HEK293 (cell line): ENCODE data around the gene ADPGK.
"Not testable (repeated sequence)": the region's sequence is repeated elsewhere in the genome, so short reads cannot be mapped to it uniquely, and the experiment has no call there.

Experiments
- CTCF ChIA-PET: fragments of 350-600 bp; formaldehyde crosslinking; extraction: SDS; loops from one replicate; lab custom pipeline; 2021; ENCODE audit warnings: antibody characterized with exemption; lab: Yijun Ruan, JAX
- POLR2A ChIA-PET: fragments of 300-600 bp; formaldehyde crosslinking; extraction: SDS; loops from one replicate; lab custom pipeline; 2020; ENCODE audit warnings: antibody characterized with exemption, inconsistent platforms; lab: Yijun Ruan, JAX
- H3K27ac ChIP-seq: fragments of 200-500 bp; sonication (Bioruptor generic); 2 replicates; pipeline ENCODE4 v1.5.1; 2014; ENCODE audit warnings: low read depth, low read length, control low read depth, inconsistent platforms; ENCODE audit errors: extremely low read depth
- H3K36me3 ChIP-seq, 2 experiments: fragments of 200-500 bp in 1 of 2; sonication (Bioruptor generic) in 1 of 2; 1 replicate in 1 of 2; 2 replicates in 1 of 2; pipeline ENCODE4 v1.5.1; 2014 to 2017; ENCODE audit warnings: inconsistent platforms in 2 of 2, low read length in 2 of 2; ENCODE audit not compliant: control insufficient read depth in 2 of 2, insufficient read depth in 1 of 2
- H3K4me1 ChIP-seq: fragments of 200-500 bp; sonication (Bioruptor generic); 2 replicates; pipeline ENCODE4 v1.5.1; 2014; ENCODE audit warnings: mild to moderate bottlenecking, low read length, inconsistent platforms; ENCODE audit not compliant: control insufficient read depth, insufficient read depth
- H3K4me3 ChIP-seq: 2 replicates; pipeline ENCODE4 v1.5.1; 2011; ENCODE audit warnings: low read depth, mild to moderate bottlenecking, control low read depth, low read length, moderate library complexity
- H3K9me3 ChIP-seq: fragments of 200-500 bp; sonication (Bioruptor generic); 2 replicates; pipeline ENCODE4 v1.5.1; 2014; ENCODE audit warnings: low read depth, low read length, inconsistent platforms; ENCODE audit not compliant: control insufficient read depth, insufficient read depth
- ZNF10 ChIP-seq: fragments of 450-650 bp; formaldehyde crosslinking; IDR thresholded peaks from 2 replicates; pipeline ENCODE4 v1.5.1; 2017; ENCODE audit warnings: missing biosample characterization, missing genetic modification characterization
- ZNF16 ChIP-seq: fragments of 450-650 bp; formaldehyde crosslinking; IDR thresholded peaks from 2 replicates; pipeline ENCODE4 v1.5.1; 2016; ENCODE audit warnings: low read depth, missing biosample characterization, missing genetic modification characterization
- ZNF2 ChIP-seq: fragments of 450-650 bp; formaldehyde crosslinking; IDR thresholded peaks from 2 replicates; pipeline ENCODE4 v1.5.1; 2016; ENCODE audit warnings: missing biosample characterization, missing genetic modification characterization
- ZNF530 ChIP-seq: fragments of 450-650 bp; formaldehyde crosslinking; IDR thresholded peaks from 2 replicates; pipeline ENCODE4 v1.5.1; 2016; ENCODE audit warnings: low read depth, missing biosample characterization, missing genetic modification characterization
- ZNF571 ChIP-seq: fragments of 450-650 bp; formaldehyde crosslinking; IDR thresholded peaks from 2 replicates; pipeline ENCODE4 v1.5.0; 2017; ENCODE audit warnings: missing biosample characterization, missing genetic modification characterization
- ZNF600 ChIP-seq: fragments of 450-650 bp; formaldehyde crosslinking; IDR thresholded peaks from 2 replicates; pipeline ENCODE4 v1.5.1; 2016; ENCODE audit warnings: missing biosample characterization, missing genetic modification characterization
- ZNF654 ChIP-seq: fragments of 450-650 bp; formaldehyde crosslinking; IDR thresholded peaks from 2 replicates; pipeline ENCODE4 v1.5.1; 2016; ENCODE audit warnings: low read depth, missing biosample characterization, missing genetic modification characterization
- ZNF747 ChIP-seq: fragments of 450-650 bp; formaldehyde crosslinking; IDR thresholded peaks from 2 replicates; pipeline ENCODE4 v1.5.1; 2016; ENCODE audit warnings: missing biosample characterization, missing genetic modification characterization
- TF ChIP-seq, protein P1 (sequence below): fragments of 450-650 bp; formaldehyde crosslinking; IDR thresholded peaks from 2 replicates; pipeline ENCODE4 v1.5.1; 2016; ENCODE audit warnings: missing biosample characterization, missing genetic modification characterization, borderline replicate concordance
- TF ChIP-seq, protein P2 (sequence below): fragments of 450-650 bp; formaldehyde crosslinking; IDR thresholded peaks from 2 replicates; pipeline ENCODE4 v1.5.1; 2017; ENCODE audit warnings: missing biosample characterization, missing genetic modification characterization
- TF ChIP-seq, protein P3 (sequence below): fragments of 450-650 bp; formaldehyde crosslinking; IDR thresholded peaks from 2 replicates; pipeline ENCODE4 v1.5.1; 2016; ENCODE audit warnings: missing biosample characterization, missing genetic modification characterization

The ADPGK gene

DNA sequence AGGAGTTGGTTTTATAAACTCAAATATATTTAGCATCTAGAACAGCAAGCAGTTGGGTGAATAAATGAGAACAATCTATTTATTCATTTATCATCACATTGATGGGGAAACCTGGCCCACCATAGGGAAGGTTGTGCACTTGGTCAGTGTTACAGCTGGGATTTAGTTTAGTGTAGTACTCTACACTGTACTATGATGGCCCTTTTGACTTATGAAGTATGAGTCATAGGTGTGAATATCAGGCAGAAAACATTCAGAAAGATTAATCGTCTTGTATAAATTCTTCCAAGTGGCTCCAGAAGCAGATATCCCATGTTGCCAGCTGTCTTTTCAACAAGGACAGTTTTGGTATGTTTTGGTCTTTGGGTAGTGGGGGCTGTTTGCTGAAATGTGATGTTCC, 59.5 kb downstream of the ADPGK start:
- ChIA-PET POLR2A (no interaction called here), CTCF (interaction anchor here (0.6 to 3.6 kb wide), 13 partner anchors 9 to 1027 kb away, joined by 3 to 73 read pairs (median 4); no protein-coding TSS in a partner anchor)
- H3K36me3 ChIP-seq: peaks cover 3 to 7% of the 10 kb centered on the region in 2 experiments
- H3K9me3 ChIP-seq: no peaks in the 10 kb centered on the region
- H3K4me1 ChIP-seq: no peaks in the 10 kb centered on the region
- H3K4me3 ChIP-seq: no peak overlapping the region
- H3K27ac ChIP-seq: no peak overlapping the region
- TF ChIP-seq, protein P1, sequence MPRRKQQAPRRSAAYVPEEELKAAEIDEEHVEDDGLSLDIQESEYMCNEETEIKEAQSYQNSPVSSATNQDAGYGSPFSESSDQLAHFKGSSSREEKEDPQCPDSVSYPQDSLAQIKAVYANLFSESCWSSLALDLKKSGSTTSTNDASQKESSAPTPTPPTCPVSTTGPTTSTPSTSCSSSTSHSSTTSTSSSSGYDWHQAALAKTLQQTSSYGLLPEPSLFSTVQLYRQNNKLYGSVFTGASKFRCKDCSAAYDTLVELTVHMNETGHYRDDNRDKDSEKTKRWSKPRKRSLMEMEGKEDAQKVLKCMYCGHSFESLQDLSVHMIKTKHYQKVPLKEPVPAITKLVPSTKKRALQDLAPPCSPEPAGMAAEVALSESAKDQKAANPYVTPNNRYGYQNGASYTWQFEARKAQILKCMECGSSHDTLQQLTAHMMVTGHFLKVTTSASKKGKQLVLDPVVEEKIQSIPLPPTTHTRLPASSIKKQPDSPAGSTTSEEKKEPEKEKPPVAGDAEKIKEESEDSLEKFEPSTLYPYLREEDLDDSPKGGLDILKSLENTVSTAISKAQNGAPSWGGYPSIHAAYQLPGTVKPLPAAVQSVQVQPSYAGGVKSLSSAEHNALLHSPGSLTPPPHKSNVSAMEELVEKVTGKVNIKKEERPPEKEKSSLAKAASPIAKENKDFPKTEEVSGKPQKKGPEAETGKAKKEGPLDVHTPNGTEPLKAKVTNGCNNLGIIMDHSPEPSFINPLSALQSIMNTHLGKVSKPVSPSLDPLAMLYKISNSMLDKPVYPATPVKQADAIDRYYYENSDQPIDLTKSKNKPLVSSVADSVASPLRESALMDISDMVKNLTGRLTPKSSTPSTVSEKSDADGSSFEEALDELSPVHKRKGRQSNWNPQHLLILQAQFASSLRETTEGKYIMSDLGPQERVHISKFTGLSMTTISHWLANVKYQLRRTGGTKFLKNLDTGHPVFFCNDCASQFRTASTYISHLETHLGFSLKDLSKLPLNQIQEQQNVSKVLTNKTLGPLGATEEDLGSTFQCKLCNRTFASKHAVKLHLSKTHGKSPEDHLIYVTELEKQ (tag by site-specific recombination): no peak
- TF ChIP-seq ZNF16 (tag by site-specific recombination) (no peak), ZNF571 (tag by site-specific recombination) (no peak), ZNF747 (no peak)

DNA sequence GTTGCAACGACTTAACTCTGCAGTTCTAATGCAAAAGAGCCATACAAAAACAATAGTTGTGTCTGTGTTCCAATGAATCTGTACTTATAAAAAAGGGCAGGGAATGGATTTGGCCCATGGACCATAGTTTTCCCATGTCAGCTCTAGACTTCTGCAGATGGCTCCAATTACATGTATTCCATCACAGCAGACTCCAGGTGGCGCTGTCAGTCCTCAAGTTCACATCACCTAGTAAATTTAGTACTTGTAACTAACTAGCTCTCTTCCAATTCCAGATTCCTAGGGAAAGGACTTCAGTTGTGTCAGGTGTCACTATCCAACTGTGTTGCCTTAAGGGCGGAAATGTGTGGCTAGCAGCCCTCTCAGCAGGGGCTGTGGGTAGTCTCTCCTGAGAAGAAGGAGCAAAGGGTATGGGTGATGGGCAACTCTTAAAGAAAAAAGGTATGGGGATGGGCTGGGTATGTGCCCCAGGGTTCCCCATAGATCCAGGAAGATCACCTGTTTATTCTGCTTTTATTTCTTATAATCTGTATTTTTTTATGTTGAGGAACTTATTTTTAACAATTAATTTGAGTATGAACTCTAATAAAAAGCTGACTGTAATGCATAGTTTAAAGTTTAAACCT, 61.4 kb downstream of the ADPGK start:
- CTCF ChIA-PET: interaction anchor here (0.6 to 3.6 kb wide), 61 partner anchors 9 to 1770 kb away, joined by 3 to 73 read pairs (median 4); partner anchors contain the start of genes ADPGK, BBS4 and HIGD2B
- no peaks in the 10 kb centered on the region for H3K9me3 ChIP-seq
- no peak overlapping the region for H3K27ac ChIP-seq
- H3K4me3 ChIP-seq: no peak overlapping the region
- H3K36me3 ChIP-seq: peaks cover 3 to 10% of the 10 kb centered on the region in 2 experiments
- POLR2A ChIA-PET: interaction anchor here (1.5 kb wide), 1 partner anchor 21 kb away, joined by 3 read pairs; no protein-coding TSS in a partner anchor
- no peaks in the 10 kb centered on the region for H3K4me1 ChIP-seq
- peak; percentile 77 for TF ChIP-seq ZNF654
- peak; percentile 76 for TF ChIP-seq ZNF600 (tag by site-specific recombination)
- TF ChIP-seq, protein P2, sequence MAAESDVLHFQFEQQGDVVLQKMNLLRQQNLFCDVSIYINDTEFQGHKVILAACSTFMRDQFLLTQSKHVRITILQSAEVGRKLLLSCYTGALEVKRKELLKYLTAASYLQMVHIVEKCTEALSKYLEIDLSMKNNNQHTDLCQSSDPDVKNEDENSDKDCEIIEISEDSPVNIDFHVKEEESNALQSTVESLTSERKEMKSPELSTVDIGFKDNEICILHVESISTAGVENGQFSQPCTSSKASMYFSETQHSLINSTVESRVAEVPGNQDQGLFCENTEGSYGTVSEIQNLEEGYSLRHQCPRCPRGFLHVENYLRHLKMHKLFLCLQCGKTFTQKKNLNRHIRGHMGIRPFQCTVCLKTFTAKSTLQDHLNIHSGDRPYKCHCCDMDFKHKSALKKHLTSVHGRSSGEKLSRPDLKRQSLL (tag by site-specific recombination): no peak
- TF ChIP-seq ZNF2 (tag by site-specific recombination): peak; percentile 75; the same call in 1 of the 2 replicates
- TF ChIP-seq ZNF530: no peak
- TF ChIP-seq, protein P3, sequence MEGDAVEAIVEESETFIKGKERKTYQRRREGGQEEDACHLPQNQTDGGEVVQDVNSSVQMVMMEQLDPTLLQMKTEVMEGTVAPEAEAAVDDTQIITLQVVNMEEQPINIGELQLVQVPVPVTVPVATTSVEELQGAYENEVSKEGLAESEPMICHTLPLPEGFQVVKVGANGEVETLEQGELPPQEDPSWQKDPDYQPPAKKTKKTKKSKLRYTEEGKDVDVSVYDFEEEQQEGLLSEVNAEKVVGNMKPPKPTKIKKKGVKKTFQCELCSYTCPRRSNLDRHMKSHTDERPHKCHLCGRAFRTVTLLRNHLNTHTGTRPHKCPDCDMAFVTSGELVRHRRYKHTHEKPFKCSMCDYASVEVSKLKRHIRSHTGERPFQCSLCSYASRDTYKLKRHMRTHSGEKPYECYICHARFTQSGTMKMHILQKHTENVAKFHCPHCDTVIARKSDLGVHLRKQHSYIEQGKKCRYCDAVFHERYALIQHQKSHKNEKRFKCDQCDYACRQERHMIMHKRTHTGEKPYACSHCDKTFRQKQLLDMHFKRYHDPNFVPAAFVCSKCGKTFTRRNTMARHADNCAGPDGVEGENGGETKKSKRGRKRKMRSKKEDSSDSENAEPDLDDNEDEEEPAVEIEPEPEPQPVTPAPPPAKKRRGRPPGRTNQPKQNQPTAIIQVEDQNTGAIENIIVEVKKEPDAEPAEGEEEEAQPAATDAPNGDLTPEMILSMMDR (tag by site-specific recombination): peak; percentile 69
- TF ChIP-seq ZNF10 (tag by site-specific recombination): 0 out of 2 replicates have a peak, but pooled peaks have one; percentile 40

DNA sequence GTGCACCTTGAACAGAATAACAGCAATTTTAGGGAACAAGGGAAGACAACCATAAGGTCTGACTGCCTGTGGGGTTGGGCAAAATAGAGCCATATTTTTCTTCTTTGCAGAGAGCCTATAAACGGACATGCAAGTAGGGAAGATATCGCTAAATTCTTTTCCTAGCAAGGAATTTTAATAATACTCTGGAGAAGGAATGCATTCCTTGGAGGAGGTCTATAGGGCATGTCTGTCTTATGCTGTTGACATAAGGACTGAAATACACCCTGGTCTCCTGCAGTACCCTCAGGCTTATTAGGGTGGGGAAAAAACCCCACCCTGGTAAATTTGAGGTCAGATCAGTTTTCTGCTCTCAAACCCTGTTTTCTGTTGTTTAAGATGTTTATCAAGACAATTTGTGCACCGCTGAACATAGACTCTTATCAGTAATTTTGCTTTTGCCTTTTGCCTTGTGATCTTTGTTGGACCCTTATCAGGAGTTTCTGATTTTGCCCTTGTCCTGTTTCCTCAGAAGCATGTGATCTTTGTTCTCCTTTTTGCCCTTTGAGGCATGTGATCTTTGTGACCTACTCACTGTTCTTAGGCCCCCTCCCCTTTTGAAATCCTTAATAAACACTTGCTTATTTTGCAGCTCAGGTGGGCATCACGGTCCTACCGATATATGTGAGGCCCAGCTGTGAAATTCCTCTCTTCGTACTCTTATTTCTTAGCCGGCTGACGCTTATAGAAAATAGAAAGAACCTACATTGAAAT, 74.8 kb downstream of the ADPGK start:
- H3K4me1 ChIP-seq, H3K4me3 ChIP-seq, H3K27ac ChIP-seq, H3K9me3 ChIP-seq, POLR2A ChIA-PET: not testable (repeated sequence)
- peaks cover 11 to 16% of the 10 kb centered on the region in 2 experiments for H3K36me3 ChIP-seq
- CTCF ChIA-PET: interaction anchor here (0.7 to 5.6 kb wide), 3 partner anchors 14 to 262 kb away, joined by 3 to 36 read pairs (median 4); no protein-coding TSS in a partner anchor
